HL-60 (cell line): Measurements from ENCODE around the gene PPEF2.

Experiments used
- CTCF ChIP-seq: IDR thresholded peaks from one replicate; pipeline ENCODE4 v1.5.1; 2011; ENCODE audit warnings: low read length, control low read depth, inconsistent platforms; ENCODE audit not compliant: insufficient read depth
- GABPA ChIP-seq: IDR thresholded peaks from 2 replicates; pipeline ENCODE4 v1.6.1; 2012; ENCODE audit warnings: low read depth
- POLR2AphosphoS5 ChIP-seq: IDR thresholded peaks from 2 replicates; pipeline ENCODE4 v1.6.1; 2012; ENCODE audit warnings: low read depth
- REST ChIP-seq: IDR thresholded peaks from 2 replicates; pipeline ENCODE4 v1.6.1; 2012; ENCODE audit warnings: low read depth; ENCODE audit not compliant: insufficient replicate concordance

DNA sequence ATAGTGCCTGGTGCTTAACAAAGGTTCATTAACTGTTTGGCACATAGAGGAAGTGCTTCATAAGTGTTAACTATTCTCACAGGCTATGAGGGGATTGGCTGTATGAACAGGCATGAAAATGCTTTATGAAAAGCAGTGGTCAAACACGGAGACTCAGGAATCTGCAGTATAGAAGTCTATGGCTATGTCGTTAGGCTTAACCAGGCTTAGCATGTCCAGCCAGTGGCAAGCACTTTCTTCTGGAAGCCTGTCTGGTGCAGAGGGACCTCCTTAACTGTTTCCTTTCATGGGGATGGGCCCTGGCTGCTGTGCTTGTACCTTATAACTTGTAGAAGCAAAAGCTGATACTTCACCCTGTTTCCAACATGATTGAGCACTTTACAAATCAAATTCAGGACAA lies 78.4 kb downstream of the PPEF2 start:
- TF ChIP-seq CTCF (no peak), POLR2AphosphoS5 (no peak), GABPA (no peak), REST (no peak)
